Osteoblast (primary cell): ENCODE measurements around the gene GALK1. TPM values are rescaled to one million over a fixed set of nuclear protein-coding genes. Genes with fewer than 3 reads are reported as not detected.

Source experiments
- DNase-seq: peaks from one replicate; pipeline ENCODE4 v3.0.0; 2011; ENCODE audit warnings: low spot score, mixed read lengths; ENCODE audit not compliant: insufficient read length; ENCODE audit errors: missing footprints
- H2AFZ ChIP-seq: 2 replicates; pipeline ENCODE4 v1.6.0; 2011; ENCODE audit warnings: mild to moderate bottlenecking, low read length
- H3K27ac ChIP-seq: 2 replicates; pipeline ENCODE4 v1.5.1; 2011; ENCODE audit warnings: mild to moderate bottlenecking, low read depth, low read length, moderate library complexity
- H3K27me3 ChIP-seq: 2 replicates; pipeline ENCODE4 v1.6.0; 2012; ENCODE audit warnings: mild to moderate bottlenecking, control low read depth, inconsistent platforms, low read length, moderate library complexity; ENCODE audit not compliant: insufficient read depth
- H3K36me3 ChIP-seq: 2 replicates; pipeline ENCODE4 v1.5.1; 2011; ENCODE audit warnings: mild to moderate bottlenecking, low read length, control low read depth, moderate library complexity; ENCODE audit not compliant: insufficient read depth
- H3K4me1 ChIP-seq: 2 replicates; pipeline ENCODE4 v1.5.1; 2011; ENCODE audit warnings: mild to moderate bottlenecking, low read length, control low read depth, moderate library complexity; ENCODE audit not compliant: insufficient read depth
- H3K4me2 ChIP-seq: 2 replicates; pipeline ENCODE4 v1.6.0; 2011; ENCODE audit warnings: mild to moderate bottlenecking, low read length; ENCODE audit not compliant: insufficient read depth
- H3K4me3 ChIP-seq: fragments of 200-600 bp; sonication (generic); 3 replicates; pipeline ENCODE4 v1.5.1; 2012; ENCODE audit warnings: mild to moderate bottlenecking, low read length, inconsistent platforms; ENCODE audit not compliant: insufficient read depth
- H3K79me2 ChIP-seq: 2 replicates; pipeline ENCODE4 v1.6.0; 2012; ENCODE audit warnings: mild to moderate bottlenecking, low read length, control low read depth, inconsistent platforms; ENCODE audit not compliant: insufficient read depth
- H3K9me3 ChIP-seq: 2 replicates; pipeline ENCODE4 v1.5.1; 2011; ENCODE audit warnings: low read depth, low read length, control low read depth
- H4K20me1 ChIP-seq: 2 replicates; pipeline ENCODE4 v1.6.0; 2012; ENCODE audit warnings: mild to moderate bottlenecking, low read length, control low read depth; ENCODE audit not compliant: insufficient read depth
- total RNA-seq: library from RNA; depleted of rRNA; stranded (reverse); fragments of >200 nt; gene quantifications from 2 replicates; pipeline ENCODE4 v1.2.3, GENCODE V29; 2012
- TF ChIP-seq, protein P1 (sequence below): IDR thresholded peaks from 2 replicates; pipeline ENCODE4 v1.5.1; 2011; ENCODE audit warnings: mild to moderate bottlenecking, low read depth, low read length, moderate library complexity; ENCODE audit errors: extremely low read depth

The GALK1 gene
- total RNA-seq, 1 donor: 25.3 TPM

DNA sequence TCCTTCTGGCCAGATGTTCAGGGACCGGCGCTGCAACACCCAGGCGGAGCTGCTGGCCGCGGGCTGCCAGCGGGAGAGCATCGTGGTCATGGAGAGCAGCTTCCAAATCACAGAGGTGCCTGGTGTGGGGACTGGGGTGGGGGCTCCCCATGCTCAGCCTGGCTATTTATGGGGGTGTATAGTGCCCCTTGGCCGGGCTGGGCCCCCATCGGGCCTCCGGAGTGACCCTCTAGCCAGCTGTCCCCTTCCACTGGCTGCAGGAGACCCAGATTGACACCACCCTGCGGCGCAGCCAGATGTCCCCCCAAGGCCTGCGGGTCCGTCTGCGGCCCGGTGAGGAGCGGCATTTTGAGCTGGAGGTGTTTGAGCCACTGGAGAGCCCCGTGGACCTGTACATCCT, 37.6 kb downstream of the GALK1 start:
- Histone ChIP-seq H3K9me3 (no peaks in the 10 kb centered on the region), H2AFZ (no peak overlapping the region), H3K36me3 (no peaks in the 10 kb centered on the region), H3K27ac (no peak overlapping the region), H3K4me1 (no peaks in the 10 kb centered on the region), H3K27me3 (peaks cover 4% of the 10 kb centered on the region), H3K79me2 (no peaks in the 10 kb centered on the region), H4K20me1 (no peaks in the 10 kb centered on the region), H3K4me2 (no peak overlapping the region), H3K4me3 (no peak overlapping the region)
- TF ChIP-seq, protein P1, sequence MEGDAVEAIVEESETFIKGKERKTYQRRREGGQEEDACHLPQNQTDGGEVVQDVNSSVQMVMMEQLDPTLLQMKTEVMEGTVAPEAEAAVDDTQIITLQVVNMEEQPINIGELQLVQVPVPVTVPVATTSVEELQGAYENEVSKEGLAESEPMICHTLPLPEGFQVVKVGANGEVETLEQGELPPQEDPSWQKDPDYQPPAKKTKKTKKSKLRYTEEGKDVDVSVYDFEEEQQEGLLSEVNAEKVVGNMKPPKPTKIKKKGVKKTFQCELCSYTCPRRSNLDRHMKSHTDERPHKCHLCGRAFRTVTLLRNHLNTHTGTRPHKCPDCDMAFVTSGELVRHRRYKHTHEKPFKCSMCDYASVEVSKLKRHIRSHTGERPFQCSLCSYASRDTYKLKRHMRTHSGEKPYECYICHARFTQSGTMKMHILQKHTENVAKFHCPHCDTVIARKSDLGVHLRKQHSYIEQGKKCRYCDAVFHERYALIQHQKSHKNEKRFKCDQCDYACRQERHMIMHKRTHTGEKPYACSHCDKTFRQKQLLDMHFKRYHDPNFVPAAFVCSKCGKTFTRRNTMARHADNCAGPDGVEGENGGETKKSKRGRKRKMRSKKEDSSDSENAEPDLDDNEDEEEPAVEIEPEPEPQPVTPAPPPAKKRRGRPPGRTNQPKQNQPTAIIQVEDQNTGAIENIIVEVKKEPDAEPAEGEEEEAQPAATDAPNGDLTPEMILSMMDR: no peak
- DNase-seq: peak; percentile 62

DNA sequence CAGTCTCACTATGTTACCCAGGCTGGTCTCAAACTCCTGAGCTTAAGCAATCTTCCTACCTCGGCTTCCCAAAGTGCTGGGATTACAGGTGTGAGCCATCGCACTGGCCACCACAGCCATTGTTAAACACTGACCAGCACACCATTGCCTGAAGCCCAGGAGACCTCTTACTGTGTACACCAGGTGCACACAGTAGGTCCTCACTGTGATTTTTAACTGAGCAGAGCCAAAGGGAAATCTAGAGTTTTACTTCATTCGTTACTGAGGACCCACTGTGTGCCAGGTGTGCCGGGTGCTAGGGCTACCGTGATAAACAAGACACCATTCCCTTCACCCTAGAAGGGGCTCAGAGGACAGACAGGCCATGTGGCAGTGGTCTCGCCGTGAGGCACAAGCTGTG, 39.5 kb downstream of the GALK1 start:
- H3K4me2 ChIP-seq: no peak overlapping the region
- no peak overlapping the region for H2AFZ ChIP-seq
- H4K20me1 ChIP-seq: no peaks in the 10 kb centered on the region
- no peak overlapping the region for H3K4me3 ChIP-seq
- no peaks in the 10 kb centered on the region for H3K9me3 ChIP-seq
- H3K79me2 ChIP-seq: no peaks in the 10 kb centered on the region
- H3K4me1 ChIP-seq: no peaks in the 10 kb centered on the region
- no peaks in the 10 kb centered on the region for H3K36me3 ChIP-seq
- peak; percentile 42 for DNase-seq
- peaks cover 20% of the 10 kb centered on the region for H3K27me3 ChIP-seq
- no peak overlapping the region for H3K27ac ChIP-seq
- TF ChIP-seq, protein P1: no peak

DNA sequence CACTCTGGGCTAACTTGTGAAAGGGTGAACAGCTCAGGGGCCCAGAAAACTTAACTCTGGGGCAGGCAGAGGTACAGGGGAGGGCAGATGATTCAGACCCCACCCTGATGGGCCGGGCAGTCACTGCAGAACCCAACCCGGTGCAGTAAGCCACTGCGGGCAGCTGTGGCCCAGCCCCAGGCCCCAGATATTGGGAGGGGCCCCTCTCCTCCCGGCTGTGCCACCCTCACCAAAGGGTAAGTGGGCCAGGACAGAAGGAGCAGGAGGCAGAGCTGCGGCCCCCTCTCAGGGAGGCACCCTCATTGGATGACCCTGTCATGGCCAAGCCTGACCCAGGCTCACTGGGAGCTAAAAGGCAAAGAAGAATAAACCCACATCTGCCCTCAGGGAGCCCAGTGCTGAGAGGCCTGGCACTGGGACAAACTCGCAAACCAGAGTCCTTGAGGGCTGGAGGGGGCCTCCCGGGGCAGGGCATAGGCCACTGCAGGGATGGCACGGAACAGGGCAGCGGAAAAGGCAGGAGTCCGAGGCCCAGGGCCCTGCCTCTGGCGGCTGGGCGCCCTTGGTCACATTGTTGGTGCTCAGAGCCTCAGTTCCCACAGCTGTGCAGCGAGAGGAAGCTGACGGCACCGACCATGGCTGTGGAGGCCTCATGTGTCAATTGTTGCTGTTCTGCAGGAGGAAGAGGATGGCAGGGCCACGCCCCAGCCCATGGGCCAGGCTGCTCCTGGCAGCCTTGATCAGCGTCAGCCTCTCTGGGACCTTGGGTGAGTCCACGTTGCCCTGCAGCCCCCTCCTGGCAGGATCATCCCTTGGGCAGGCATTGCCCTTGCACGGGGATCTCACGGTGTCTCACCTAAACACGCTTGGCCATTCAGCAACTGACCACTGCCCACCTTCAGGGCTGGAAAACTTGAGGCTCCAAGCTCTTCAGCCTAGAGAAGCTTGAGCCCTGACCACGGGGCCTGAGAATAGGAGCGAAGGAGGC, 40.7 kb downstream of the GALK1 start:
- Histone ChIP-seq H3K79me2 (no peaks in the 10 kb centered on the region), H3K27me3 (peaks cover 32% of the 10 kb centered on the region)

More for the DNA sequence above, 40.7 kb downstream of the GALK1 start:
- Histone ChIP-seq H3K36me3 (no peaks in the 10 kb centered on the region), H3K4me2 (no peak overlapping the region), H3K27ac (no peak overlapping the region), H3K4me3 (no peak overlapping the region), H3K9me3 (no peaks in the 10 kb centered on the region), H4K20me1 (no peaks in the 10 kb centered on the region), H3K4me1 (no peaks in the 10 kb centered on the region), H2AFZ (no peak overlapping the region)
- peak; percentile 77 for DNase-seq
- TF ChIP-seq, protein P1: no peak
